GM12872 (cell line): ENCODE results near the gene TSPAN9.

ENCODE experiments used
- CTCF ChIP-seq: IDR thresholded peaks from 3 replicates; pipeline ENCODE4 v1.5.1; 2011; ENCODE audit warnings: low read depth, mild to moderate bottlenecking, low read length, moderate library complexity; ENCODE audit not compliant: insufficient read depth

Gene TSPAN9

GRCh38 chr12:3200032-3200617, 122.9 kb downstream of the TSPAN9 start:
- TF ChIP-seq CTCF, result no peak

DNA sequence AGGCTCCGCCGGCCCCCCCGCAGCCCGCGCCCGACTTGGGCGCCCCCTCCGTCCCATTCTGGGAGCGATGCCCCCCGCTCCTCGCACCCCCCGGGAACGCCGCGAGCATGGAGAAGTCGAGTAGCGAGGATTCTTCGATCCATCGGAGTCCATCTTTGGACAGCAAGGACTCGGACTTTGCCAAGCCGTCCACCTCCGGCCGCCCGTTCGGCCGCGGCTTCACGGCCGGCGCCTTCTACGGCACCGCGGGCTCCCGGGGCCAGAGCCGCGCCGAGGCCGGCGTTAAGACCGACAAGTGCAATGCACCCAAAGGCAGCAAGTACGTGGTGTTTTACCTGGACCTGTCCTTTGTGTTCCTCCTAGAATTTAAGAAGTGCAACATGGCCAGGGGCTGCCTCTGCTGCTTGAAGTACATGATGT, 123.6 kb downstream of the TSPAN9 start:
- no peak for TF ChIP-seq CTCF

GRCh38 chr12:3201339-3202051, 124.3 kb downstream of the TSPAN9 start:
- TF ChIP-seq CTCF, result no peak

DNA sequence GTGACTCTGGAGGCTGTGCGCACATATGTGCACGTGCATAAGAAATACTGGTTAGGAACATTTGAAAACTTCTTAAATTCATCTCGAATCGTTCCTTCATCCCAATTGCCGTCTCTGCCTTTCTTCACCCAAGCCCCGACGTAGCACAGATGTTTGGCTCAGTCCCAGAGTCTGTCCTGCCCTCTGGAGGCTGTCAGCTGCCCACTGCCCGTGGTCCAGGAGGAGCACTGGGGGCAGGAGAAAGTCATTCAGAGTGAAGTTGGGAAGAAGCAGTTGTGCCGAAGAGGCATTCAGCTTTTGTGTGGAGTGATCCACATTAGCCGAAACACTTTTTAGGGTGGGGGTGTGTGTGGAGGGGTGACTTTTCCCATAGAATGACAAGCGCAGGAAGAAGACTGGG, 124.9 kb downstream of the TSPAN9 start:
- TF ChIP-seq CTCF, result no peak

DNA sequence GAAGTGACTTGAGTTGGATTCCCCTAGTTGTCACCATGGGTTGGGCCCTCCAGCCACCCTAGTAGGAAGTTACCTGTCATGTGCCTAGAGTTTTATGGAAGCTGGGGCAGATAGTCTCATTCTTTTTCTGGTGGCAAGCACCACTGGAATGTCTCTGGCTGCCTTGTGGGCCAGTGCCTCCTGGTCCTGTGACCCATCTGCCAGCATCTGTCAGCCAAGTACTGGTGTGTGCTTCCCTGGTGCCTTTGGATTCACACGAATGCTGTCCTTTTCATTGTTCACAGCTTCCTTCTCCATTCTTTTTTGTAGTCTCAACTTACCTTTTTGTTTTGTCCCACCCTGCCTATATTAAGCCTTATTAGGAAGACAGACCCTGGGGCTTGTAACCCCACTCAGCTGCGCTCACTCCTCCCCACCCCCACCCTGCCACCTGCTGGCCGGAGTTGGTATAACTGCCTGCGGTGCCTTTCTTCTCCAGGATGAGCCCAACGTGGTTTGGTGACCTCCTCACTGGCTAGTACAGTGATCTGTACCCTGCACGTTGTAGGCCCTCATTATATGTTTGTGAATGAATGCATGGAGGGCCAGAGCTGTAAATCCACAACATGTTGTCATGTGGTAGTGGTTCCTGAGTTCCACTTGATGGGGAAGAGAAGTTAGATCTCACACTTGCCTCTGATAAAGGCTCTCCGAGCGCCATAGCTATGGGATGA, 125.7 kb downstream of the TSPAN9 start:
- TF ChIP-seq CTCF, result peak; percentile 91

DNA sequence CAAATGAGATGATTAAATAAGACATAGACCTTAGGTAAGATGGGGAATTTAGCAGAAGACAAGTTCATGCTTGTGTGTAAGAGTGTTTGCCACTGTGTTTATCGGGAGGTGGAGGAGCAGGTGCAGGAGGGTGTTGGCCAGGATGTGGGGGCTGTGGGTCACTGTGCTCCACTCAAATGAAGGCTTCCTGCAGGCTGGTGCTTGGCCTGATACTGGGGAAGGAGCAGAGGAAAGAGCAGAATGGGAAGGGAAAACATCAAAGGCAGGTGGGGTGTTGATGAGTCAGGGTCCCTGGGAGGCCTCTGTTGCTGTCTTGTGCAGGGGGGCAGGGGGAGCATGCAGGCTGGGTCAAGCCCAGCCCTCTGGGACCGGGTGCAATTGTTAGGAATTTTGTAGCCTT, 126.5 kb downstream of the TSPAN9 start:
- TF ChIP-seq CTCF, result no peak

DNA sequence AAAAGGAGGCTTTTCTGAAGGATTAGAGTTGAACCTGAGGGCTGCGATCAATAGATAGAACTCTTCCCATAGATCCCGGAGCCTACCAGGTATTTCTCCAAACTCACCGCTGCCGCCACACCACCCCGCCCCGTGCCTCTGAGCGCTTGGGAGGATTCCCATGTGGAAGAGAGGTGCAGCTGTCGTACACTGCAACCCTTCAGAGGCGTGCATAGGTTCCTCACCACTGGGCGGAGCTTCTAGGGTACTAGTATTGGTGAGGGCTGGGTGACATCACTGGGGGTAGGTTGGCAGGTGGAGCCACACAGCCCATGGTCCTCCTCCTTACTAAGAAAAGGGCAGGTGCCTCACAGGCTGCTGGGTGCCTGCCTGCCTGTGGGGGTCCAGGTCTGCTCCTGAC, 127.0 kb downstream of the TSPAN9 start:
- no peak for TF ChIP-seq CTCF
